Ectodermal cell (in vitro differentiated cells): ENCODE measurements around the gene AEBP1.

Experiments
- H3K27ac ChIP-seq: 2 replicates; pipeline ENCODE4 v1.7.0; 2013; ENCODE audit warnings: mild to moderate bottlenecking, low read depth, low read length; ENCODE audit not compliant: insufficient read depth, poor library complexity, severe bottlenecking
- H3K27me3 ChIP-seq: 2 replicates; pipeline ENCODE4 v1.7.0; 2013; ENCODE audit warnings: mild to moderate bottlenecking, low read length; ENCODE audit not compliant: insufficient read depth, control insufficient read depth, poor library complexity, severe bottlenecking
- H3K36me3 ChIP-seq: one replicate; pipeline ENCODE4 v1.7.0; 2013; ENCODE audit warnings: low read length; ENCODE audit not compliant: control insufficient read depth, insufficient read depth
- H3K4me1 ChIP-seq: one replicate; pipeline ENCODE4 v1.7.0; 2013; ENCODE audit warnings: low read length; ENCODE audit not compliant: control insufficient read depth, insufficient read depth
- H3K4me3 ChIP-seq: 2 replicates; pipeline ENCODE4 v1.7.0; 2013; ENCODE audit warnings: low read depth, low read length, control low read depth; ENCODE audit not compliant: insufficient read depth
- H3K9me3 ChIP-seq: 2 replicates; pipeline ENCODE4 v1.7.0; 2013; ENCODE audit warnings: mild to moderate bottlenecking, low read length, moderate library complexity; ENCODE audit not compliant: control insufficient read depth
- WGBS, 2 experiments: methylation state at CpG; one replicate each; pipeline ENCODE4 v1.1.7; 2013; ENCODE audit warnings: missing lambda C conversion rate in 2 of 2; 5-methylcytosine and 5-hydroxymethylcytosine counted together

AEBP1 gene

DNA sequence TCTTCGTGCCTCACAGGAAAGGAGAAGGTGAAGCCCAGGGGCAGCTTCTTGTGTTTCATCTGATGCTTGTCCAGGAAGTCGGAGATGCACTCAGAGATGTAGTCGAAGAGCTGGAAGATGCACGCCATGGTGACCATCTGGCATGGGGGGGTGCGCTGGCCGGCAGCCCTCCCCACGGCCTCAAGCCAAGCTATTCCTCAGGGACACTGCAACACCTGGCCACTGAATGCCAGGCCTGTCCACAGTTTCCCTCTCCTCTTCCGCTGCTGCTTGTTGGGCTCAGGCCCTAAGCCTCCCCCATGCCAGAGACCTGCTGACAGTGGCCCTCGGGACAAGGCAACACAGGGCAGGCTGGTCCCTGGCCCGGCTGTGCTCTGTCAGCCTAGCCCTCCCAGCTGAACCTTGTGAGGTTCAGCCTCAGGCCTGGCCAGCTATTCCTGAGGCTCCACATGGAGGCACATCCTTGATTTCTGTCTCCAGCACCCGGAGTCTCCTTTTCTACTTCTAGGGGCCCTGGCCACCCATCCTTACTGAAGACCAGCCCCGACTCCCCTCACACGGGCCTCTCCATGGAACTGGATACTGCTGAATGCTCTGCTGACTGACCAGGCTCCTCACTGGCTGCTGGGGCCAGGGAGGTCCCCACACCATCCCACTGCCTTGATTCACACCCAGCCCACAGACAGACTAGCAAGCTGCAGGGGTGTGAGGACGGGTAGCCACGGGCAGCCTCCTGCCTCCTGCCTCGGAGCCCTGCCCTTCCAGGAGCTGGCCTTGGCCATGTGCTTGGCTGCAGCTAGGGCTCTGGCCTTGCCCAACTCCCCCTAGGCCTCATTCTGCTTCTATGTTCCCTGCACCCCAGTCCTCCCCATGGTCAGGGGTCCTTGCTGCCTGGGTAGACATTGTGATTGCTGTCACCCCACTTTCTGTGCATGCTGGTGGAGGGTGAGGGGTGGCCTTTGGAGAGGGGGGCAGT, 47.1 kb downstream of the AEBP1 start:
- Histone ChIP-seq H3K4me3 (no peak overlapping the region), H3K27ac (no peak overlapping the region)
- 91 to 92% methylated on average over 16 of the region's 16 CpGs for WGBS, 2 experiments

DNA sequence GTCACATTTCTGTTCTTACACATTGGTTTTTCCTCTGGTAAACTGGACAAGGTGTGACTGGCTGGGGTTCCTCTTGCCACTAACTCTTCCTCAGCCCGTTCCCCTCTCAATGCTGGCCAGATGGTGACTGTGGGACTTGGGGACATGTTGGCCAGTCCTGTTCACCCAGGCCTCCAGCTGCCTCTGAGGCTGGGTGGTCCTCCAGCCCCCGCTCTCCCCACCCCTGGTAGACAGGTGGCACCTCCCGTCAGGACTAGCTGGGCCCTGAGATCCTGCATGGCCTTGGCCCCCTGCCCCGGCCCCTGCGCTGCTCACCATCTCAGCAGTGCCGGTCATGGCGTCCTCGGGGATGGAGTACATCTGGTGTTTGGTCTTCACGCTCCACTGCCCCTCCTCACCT, 47.8 kb downstream of the AEBP1 start:
- Histone ChIP-seq H3K4me3 (no peak overlapping the region), H3K4me1 (peaks cover 7% of the 10 kb centered on the region)
- 91 to 97% methylated on average over 9 of the region's 9 CpGs for WGBS, 2 experiments

More for the DNA sequence above, 47.1 kb downstream of the AEBP1 start:
- Histone ChIP-seq H3K4me1 (peaks cover 13% of the 10 kb centered on the region), H3K36me3 (no peaks in the 10 kb centered on the region), H3K9me3 (no peaks in the 10 kb centered on the region), H3K27me3 (peaks cover 3% of the 10 kb centered on the region)

DNA sequence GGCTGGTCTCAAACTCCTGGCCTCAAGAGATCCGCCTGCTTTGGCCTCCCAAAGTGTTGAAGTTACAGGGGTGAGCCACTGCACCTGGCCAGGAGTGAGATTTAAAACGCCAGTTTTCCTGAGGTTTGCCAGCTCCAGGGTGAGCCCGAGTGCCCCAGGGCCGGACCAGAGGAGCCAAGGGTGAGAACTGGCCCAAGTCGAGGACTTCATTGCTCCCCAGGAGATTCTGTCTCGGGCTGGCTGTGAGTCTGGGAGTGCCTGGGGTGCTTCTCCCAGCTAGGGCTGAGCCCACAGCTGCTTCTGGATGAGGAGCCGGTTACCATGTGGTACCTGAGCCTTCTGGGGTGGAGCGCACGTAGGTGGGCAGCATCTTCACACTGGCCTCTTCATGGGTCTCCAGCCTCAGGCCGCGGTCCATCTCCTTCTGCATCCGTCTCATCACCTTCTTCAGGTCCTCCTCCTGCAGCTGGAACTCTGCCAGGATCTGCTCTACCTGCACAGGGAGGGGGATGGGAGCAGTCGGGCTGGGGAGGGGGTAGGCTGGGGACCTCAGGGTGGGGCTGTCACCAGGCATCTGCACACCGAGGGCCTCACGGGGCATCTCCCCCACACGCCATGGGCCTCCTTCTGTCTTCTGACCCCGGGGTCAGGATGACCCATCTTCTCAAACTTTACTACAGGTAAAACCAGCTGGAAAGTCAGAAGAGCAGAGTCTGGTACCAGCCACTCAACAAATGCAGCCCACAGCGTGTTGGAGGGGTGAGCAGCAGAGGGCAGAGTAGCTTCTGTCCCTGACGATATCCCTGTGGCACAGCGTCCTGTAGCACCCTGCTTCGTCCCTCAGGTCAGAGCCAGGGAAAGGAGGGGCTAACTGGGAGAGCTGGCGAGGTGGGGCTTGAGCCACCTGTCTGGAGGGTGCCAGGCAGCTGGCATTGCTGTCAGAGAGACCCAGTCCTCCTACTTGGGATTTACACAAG, 49.1 kb downstream of the AEBP1 start:
- Histone ChIP-seq H3K4me1 (no peaks in the 10 kb centered on the region), H3K27me3 (no peaks in the 10 kb centered on the region)
- WGBS, 2 experiments: 87 to 88% methylated on average over 22 of the region's 22 CpGs

More for the DNA sequence above, 47.8 kb downstream of the AEBP1 start:
- Histone ChIP-seq H3K27ac (no peak overlapping the region), H3K36me3 (no peaks in the 10 kb centered on the region), H3K9me3 (no peaks in the 10 kb centered on the region), H3K27me3 (no peaks in the 10 kb centered on the region)

DNA sequence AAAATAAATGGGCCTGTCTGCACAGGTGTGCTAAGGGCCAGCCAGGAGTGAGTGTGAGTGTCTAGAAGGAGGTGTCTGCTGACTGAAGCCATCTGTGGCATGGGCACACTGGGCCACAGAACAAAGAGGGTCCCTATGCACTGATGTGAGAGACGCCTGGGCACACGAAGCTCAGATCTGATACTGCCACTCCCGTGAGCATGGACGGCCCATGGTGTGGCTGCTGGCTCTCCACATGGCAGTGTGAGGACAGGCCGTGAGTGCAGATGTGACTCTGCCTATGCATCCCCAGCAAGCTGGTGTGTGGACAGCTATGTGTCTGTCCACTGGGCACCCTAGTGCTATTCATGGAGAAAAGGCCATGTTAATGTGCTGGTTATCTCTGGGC, 49.8 kb downstream of the AEBP1 start:
- 90 to 93% methylated on average over 5 of the region's 5 CpGs for WGBS, 2 experiments
- no peaks in the 10 kb centered on the region for H3K27me3 ChIP-seq
- H3K4me3 ChIP-seq: no peak overlapping the region
- H3K4me1 ChIP-seq: no peaks in the 10 kb centered on the region
- no peak overlapping the region for H3K27ac ChIP-seq
- H3K9me3 ChIP-seq: no peaks in the 10 kb centered on the region
- no peaks in the 10 kb centered on the region for H3K36me3 ChIP-seq

More for the DNA sequence above, 49.1 kb downstream of the AEBP1 start:
- Histone ChIP-seq H3K36me3 (no peaks in the 10 kb centered on the region), H3K27ac (no peak overlapping the region), H3K4me3 (no peak overlapping the region), H3K9me3 (no peaks in the 10 kb centered on the region)

DNA sequence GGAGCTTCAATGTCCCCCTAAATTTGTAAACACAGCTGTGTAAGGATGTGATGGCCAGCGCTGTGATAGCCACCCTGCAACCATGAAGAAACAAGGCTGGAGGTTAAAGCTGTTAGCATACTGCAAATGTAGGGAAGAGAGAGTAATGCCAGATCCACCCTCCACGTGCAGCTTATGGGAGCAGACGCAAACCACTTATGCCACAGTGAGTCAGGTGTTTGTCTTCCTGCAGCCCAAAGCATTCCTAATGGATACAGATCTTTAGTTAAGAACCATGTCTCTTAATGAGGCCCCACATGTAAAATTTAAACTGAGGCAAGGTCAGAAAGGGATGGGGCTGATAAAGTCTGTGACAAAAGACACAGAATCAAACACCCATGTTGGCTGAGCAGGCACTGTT, 50.6 kb downstream of the AEBP1 start:
- Histone ChIP-seq H3K27me3 (no peaks in the 10 kb centered on the region), H3K27ac (no peak overlapping the region), H3K9me3 (no peaks in the 10 kb centered on the region), H3K4me3 (no peak overlapping the region), H3K4me1 (no peaks in the 10 kb centered on the region), H3K36me3 (no peaks in the 10 kb centered on the region)
- 88 to 93% methylated on average over 3 of the region's 3 CpGs for WGBS, 2 experiments

DNA sequence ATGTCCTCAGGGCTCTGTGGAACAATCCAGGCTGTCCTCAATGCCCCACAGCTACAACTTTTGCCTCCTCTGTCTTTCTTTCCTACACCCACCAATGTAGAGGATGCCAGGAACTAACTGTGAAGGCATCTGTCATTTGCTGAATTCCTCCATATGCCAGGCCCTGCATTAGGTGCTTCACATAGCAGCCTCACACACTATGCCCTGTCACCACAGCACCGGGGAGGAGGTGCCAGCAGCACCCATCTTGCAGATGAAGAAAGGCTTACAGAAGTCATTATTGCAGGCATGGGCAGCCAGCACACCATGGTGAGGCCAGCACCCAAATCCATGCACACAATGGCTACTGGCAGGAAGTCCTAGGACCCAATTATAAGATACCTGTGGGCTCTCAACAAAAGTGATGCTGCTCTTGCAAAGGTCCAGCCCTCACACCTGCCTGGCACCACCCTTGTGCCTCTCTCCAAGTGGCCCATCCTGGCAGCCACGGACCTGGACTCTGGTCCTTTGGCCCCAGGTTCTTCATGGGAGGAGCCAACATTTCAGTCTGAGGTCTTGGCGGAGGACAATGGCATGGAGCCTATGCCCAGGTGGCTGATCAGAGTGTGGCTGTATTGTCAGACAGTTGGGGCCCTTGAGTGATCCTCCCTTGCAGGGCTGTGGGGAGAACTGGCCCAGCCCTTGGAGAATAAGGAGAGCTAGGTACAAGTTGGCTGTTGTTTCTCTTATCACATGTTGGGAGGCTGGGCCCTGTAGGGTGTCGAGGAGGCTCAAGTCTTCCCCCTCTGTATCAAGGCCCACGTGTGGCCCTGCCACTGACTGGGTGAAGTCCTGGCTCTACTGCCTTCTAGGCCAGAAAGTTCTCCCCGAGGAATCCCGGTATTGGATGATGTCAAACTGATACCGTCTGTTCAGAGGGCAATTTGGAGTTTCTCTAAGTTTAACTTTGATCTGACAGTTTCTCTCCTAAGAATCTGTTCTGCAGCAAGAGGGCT, 51.3 kb downstream of the AEBP1 start:
- H3K36me3 ChIP-seq: no peaks in the 10 kb centered on the region
- H3K9me3 ChIP-seq: no peaks in the 10 kb centered on the region
- 91 to 92% methylated on average over 8 of the region's 8 CpGs for WGBS, 2 experiments
- H3K4me1 ChIP-seq: no peaks in the 10 kb centered on the region
- no peaks in the 10 kb centered on the region for H3K27me3 ChIP-seq
- no peak overlapping the region for H3K27ac ChIP-seq
- H3K4me3 ChIP-seq: no peak overlapping the region

DNA sequence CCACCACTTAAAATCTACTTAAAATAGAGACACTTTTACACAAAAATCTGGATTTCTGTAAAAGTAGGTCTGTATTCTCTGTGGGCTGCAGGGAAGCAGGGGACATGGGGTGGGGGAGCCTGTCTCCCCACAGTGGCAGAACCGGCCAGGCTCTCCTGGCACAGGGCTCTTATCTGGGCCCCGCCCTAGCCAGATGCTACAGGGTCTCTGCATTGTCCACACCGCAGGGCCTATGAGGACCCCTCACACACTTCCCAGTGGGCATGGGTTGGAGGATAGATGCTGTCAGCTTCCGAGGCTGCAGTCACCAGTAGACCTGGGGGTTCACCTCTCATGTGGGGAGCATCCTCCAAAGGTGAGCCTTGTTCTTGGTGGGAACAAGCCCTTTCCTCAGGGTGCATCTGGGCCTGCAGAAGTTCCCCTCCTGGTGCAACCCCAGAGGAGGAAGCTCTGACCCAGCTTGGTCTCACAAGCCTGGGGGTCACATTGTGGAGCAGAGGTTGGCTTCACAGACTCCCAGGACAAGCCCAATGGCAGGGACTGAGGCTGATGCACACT, 52.4 kb downstream of the AEBP1 start:
- no peaks in the 10 kb centered on the region for H3K4me1 ChIP-seq
- 87 to 92% methylated on average over 4 of the region's 4 CpGs for WGBS, 2 experiments
- H3K9me3 ChIP-seq: no peaks in the 10 kb centered on the region
- no peak overlapping the region for H3K27ac ChIP-seq
- no peaks in the 10 kb centered on the region for H3K36me3 ChIP-seq
- H3K27me3 ChIP-seq: no peaks in the 10 kb centered on the region
- no peak overlapping the region for H3K4me3 ChIP-seq

DNA sequence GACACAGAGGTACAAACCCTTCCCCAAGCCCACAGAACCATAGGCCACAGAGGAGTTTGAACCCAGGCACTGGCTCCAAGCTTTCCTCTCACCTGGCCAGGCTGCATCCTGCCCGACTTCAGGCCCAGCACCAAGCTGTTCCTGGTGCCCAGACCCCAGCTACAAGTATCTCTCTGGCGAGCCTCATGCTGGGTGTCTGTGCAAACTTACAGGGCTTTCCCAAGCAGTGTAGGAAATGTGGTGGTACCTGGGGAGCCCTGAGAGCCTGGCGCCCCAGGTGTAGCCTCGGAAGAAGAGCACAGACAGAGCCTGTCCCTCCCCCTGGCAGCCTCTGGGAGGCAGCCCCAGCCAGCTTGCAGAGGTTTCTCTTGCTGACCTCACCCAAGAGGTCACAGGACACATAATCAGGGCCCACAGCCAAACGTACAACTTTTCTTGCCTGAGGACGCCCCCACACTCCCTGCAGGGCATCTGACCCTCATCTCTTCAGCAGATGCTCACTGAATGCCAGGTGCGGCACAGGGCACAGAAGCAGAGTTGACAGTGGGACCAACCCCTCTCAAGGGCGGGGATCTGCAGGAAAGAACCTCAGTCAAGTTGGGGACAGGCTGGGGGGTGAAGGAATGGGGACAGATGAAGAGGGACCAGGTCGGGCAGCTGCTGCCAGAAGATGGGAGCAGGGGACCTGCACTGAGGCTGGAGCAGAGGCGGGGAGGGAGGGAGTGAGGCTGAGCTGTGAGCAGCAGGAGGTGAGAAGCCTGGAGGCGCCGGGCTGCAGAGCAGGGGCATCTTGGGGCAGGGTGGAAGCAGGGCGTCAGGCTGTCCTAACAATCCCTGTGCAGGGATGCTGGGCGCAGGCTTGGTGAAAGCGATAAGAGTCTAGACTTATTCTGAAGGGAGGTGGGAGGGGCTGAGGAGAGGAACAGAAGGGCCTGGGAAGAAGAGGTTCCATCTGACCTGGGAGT, 53.3 kb downstream of the AEBP1 start:
- H3K27me3 ChIP-seq: no peaks in the 10 kb centered on the region
- WGBS, 2 experiments: 76 to 78% methylated on average over 15 of the region's 15 CpGs

More for the DNA sequence above, 53.3 kb downstream of the AEBP1 start:
- H3K27ac ChIP-seq: no peak overlapping the region
- H3K4me3 ChIP-seq: no peak overlapping the region
- no peaks in the 10 kb centered on the region for H3K4me1 ChIP-seq
- no peaks in the 10 kb centered on the region for H3K36me3 ChIP-seq
- no peaks in the 10 kb centered on the region for H3K9me3 ChIP-seq
